WTC11 (cell line): ENCODE data around the gene TANGO6. TPM values are rescaled to one million over a fixed set of nuclear protein-coding genes. Genes with fewer than 3 reads are reported as not detected.

Experiments used
- ATAC-seq: fragments of 200-7000 bp; cut with Tn5 transposase; 2 replicates; pipeline ENCODE4 v1.10.0; 2021; ENCODE audit warnings: mild to moderate bottlenecking, moderate library complexity
- CTCF ChIA-PET: fragments of 300-600 bp; sonication (Branson Sonifier 250); formaldehyde crosslinking; loops from one replicate; lab custom pipeline; 2021; ENCODE audit warnings: antibody characterized with exemption; lab: Charles Lee
- POLR2A ChIA-PET: fragments of 350-600 bp; sonication (Branson Sonifier 250); formaldehyde crosslinking; loops from one replicate; lab custom pipeline; 2021; ENCODE audit warnings: antibody characterized with exemption; lab: Charles Lee
- DNase-seq: peaks from one replicate; pipeline ENCODE4 v3.0.0; 2021; ENCODE audit warnings: low spot score
- H3K27ac Mint-ChIP-seq: 2 replicates; pipeline ENCODE4 v1.8.0; 2021; ENCODE audit warnings: mixed read lengths
- H3K27me3 Mint-ChIP-seq: 2 replicates; pipeline ENCODE4 v1.8.0; 2021; ENCODE audit warnings: low read depth, mild to moderate bottlenecking, moderate library complexity, mixed read lengths
- H3K36me3 Mint-ChIP-seq: 2 replicates; pipeline ENCODE4 v1.8.0; 2021; ENCODE audit warnings: mixed read lengths
- H3K4me1 Mint-ChIP-seq: 2 replicates; pipeline ENCODE4 v1.8.0; 2022; ENCODE audit warnings: mixed read lengths
- H3K4me3 Mint-ChIP-seq: 2 replicates; pipeline ENCODE4 v1.8.0; 2021; ENCODE audit warnings: mild to moderate bottlenecking, moderate library complexity, mixed read lengths
- H3K9me3 Mint-ChIP-seq: 2 replicates; pipeline ENCODE4 v1.8.0; 2021; ENCODE audit warnings: mixed read lengths
- CDX4 ChIP-seq: fragments of 250-450 bp; sonication (Bioruptor Pico); IDR thresholded peaks from 2 replicates; pipeline ENCODE4 v1.9.0; 2021; ENCODE audit warnings: moderate library complexity, mild to moderate bottlenecking, inconsistent platforms, borderline replicate concordance
- EMX1 ChIP-seq: fragments of 250-450 bp; sonication (Bioruptor Pico); IDR thresholded peaks from 2 replicates; pipeline ENCODE4 v1.8.0; 2021; ENCODE audit warnings: mild to moderate bottlenecking
- ESRRA ChIP-seq: sonication (generic); formaldehyde crosslinking; IDR thresholded peaks from 2 replicates; pipeline ENCODE4 v1.8.1; 2022; ENCODE audit warnings: mild to moderate bottlenecking, missing genetic modification reagents, borderline replicate concordance
- FOXK1 ChIP-seq: sonication (generic); formaldehyde crosslinking; IDR thresholded peaks from 2 replicates; pipeline ENCODE4 v1.8.0; 2022; ENCODE audit warnings: mild to moderate bottlenecking, moderate library complexity, missing genetic modification reagents
- FOXP4 ChIP-seq: sonication (generic); formaldehyde crosslinking; IDR thresholded peaks from 2 replicates; pipeline ENCODE4 v1.8.0; 2022; ENCODE audit warnings: mild to moderate bottlenecking, missing genetic modification reagents
- JUN ChIP-seq: sonication (generic); formaldehyde crosslinking; IDR thresholded peaks from 2 replicates; pipeline ENCODE4 v1.8.0; 2023; ENCODE audit warnings: mild to moderate bottlenecking, missing genetic modification reagents
- KAT7 ChIP-seq: sonication (generic); formaldehyde crosslinking; IDR thresholded peaks from 2 replicates; pipeline ENCODE4 v1.8.1; 2023; ENCODE audit warnings: missing genetic modification reagents, mild to moderate bottlenecking, borderline replicate concordance
- MYBL2 ChIP-seq: sonication (generic); formaldehyde crosslinking; IDR thresholded peaks from 2 replicates; pipeline ENCODE4 v1.8.1; 2023; ENCODE audit warnings: mild to moderate bottlenecking, moderate library complexity, missing genetic modification reagents
- NR2C2 ChIP-seq: sonication (generic); formaldehyde crosslinking; IDR thresholded peaks from 2 replicates; pipeline ENCODE4 v1.8.0; 2022; ENCODE audit warnings: mild to moderate bottlenecking, missing genetic modification reagents
- PRRX2 ChIP-seq: fragments of 250-450 bp; sonication (Bioruptor Pico); IDR thresholded peaks from 2 replicates; pipeline ENCODE4 v1.8.0; 2021; ENCODE audit warnings: mild to moderate bottlenecking
- SMAD3 ChIP-seq: sonication (generic); formaldehyde crosslinking; IDR thresholded peaks from 2 replicates; pipeline ENCODE4 v1.8.0; 2022; ENCODE audit warnings: missing genetic modification reagents, mild to moderate bottlenecking, borderline replicate concordance
- SP1 ChIP-seq: sonication (generic); formaldehyde crosslinking; conservative IDR thresholded peaks from 2 replicates; pipeline ENCODE4 v1.8.1; 2022; ENCODE audit warnings: missing genetic modification reagents
- TEAD4 ChIP-seq: sonication (generic); formaldehyde crosslinking; IDR thresholded peaks from 2 replicates; pipeline ENCODE4 v1.8.0; 2022; ENCODE audit warnings: mild to moderate bottlenecking, missing genetic modification reagents
- total RNA-seq: library from RNA; stranded (reverse); gene quantifications from 3 replicates; pipeline ENCODE4 v1.2.3, GENCODE V29; 2021
- TF ChIP-seq, protein P1 (sequence below): fragments of 200-600 bp; IDR thresholded peaks from 2 replicates; pipeline ENCODE4 v1.8.0; 2022; ENCODE audit warnings: antibody characterized with exemption
- TF ChIP-seq, protein P2 (sequence below): fragments of 250-450 bp; sonication (Bioruptor Pico); IDR thresholded peaks from 2 replicates; pipeline ENCODE4 v1.9.0; 2021; ENCODE audit warnings: mild to moderate bottlenecking
- TF ChIP-seq, protein P3 (sequence below): sonication (generic); formaldehyde crosslinking; conservative IDR thresholded peaks from 2 replicates; pipeline ENCODE4 v1.8.1; 2022; ENCODE audit warnings: mild to moderate bottlenecking, missing genetic modification reagents
- TF ChIP-seq, protein P4 (sequence below): sonication (generic); formaldehyde crosslinking; conservative IDR thresholded peaks from 2 replicates; pipeline ENCODE4 v1.8.1; 2023; ENCODE audit warnings: mild to moderate bottlenecking, low read depth, missing genetic modification reagents, moderate library complexity
- TF ChIP-seq, protein P5 (sequence below): sonication (generic); formaldehyde crosslinking; IDR thresholded peaks from 2 replicates; pipeline ENCODE4 v1.8.1; 2022; ENCODE audit warnings: mild to moderate bottlenecking, moderate library complexity, missing genetic modification reagents

Gene TANGO6
- total RNA-seq, 1 experiment from 2014 or later: 15.6 TPM

DNA sequence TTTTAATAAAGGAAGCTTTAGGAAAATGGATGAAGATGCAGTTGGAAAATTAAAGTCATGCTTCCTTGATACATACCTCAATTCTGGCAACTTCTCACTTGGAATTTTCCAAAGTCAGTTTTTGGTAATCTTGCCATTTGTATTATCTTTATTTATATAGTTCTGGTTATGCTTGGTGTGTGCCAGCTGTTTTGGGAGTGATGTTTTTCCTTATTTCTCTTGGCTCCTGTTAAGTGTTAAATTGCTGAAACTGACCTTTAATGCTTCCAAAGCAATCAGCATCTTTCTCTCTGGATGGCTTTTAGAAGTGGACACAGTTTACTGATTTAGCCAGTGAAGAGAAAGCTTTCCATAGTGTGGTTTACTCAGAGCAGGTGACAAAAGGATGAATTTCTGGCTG is 192.0 kb downstream of the TANGO6 start (continued):
- TF ChIP-seq, protein P1, sequence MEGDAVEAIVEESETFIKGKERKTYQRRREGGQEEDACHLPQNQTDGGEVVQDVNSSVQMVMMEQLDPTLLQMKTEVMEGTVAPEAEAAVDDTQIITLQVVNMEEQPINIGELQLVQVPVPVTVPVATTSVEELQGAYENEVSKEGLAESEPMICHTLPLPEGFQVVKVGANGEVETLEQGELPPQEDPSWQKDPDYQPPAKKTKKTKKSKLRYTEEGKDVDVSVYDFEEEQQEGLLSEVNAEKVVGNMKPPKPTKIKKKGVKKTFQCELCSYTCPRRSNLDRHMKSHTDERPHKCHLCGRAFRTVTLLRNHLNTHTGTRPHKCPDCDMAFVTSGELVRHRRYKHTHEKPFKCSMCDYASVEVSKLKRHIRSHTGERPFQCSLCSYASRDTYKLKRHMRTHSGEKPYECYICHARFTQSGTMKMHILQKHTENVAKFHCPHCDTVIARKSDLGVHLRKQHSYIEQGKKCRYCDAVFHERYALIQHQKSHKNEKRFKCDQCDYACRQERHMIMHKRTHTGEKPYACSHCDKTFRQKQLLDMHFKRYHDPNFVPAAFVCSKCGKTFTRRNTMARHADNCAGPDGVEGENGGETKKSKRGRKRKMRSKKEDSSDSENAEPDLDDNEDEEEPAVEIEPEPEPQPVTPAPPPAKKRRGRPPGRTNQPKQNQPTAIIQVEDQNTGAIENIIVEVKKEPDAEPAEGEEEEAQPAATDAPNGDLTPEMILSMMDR: no peak
- TF ChIP-seq ESRRA (CRISPR knock-in tag): no peak
- no peak for TF ChIP-seq CDX4 (CRISPR knock-in tag)
- TF ChIP-seq NR2C2 (CRISPR knock-in tag): no peak

DNA sequence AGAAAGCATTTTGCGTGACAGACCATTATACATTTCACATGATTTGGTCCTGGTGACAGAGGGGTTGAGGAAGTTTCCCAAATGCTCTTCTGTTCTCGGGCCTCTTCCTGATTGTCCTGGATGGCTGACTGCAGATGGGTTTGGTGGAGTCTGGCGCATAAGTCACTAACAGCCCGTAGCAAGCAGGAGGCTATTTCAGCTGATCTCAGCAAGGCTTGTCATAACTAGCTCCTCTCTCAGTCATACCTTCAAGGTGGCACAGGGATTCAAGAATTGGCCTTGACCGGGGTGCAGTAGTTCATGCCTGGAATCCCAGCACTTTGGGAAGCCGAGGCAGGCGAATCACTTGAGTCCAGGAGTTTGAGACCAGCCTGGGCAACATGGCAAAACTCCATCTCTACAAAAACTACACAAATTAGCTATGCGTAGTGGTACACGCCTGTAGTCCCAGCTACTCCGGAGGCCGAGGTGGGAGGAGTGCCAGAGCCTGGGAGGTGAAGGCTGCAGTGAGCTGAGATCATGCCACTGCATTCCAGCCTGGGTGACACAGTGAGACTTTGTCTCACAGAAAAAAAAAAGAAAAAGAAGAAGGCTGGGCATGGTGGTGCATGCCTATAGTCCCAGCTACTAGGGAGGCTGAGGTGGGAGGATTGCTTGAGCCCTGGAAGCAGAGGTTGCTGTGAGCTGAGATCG is 193.2 kb downstream of the TANGO6 start:
- Mint-ChIP-seq H3K27ac (no peak overlapping the region), H3K4me3 (no peak overlapping the region), H3K9me3 (peaks cover 2% of the 10 kb centered on the region), H3K36me3 (peaks cover 7% of the 10 kb centered on the region), H3K27me3 (no peaks in the 10 kb centered on the region), H3K4me1 (no peaks in the 10 kb centered on the region)
- TF ChIP-seq TEAD4 (CRISPR knock-in tag) (no peak), SMAD3 (CRISPR knock-in tag) (no peak), FOXK1 (CRISPR knock-in tag) (no peak), SP1 (CRISPR knock-in tag) (no peak), ESRRA (CRISPR knock-in tag) (no peak), FOXP4 (no peak), PRRX2 (CRISPR knock-in tag) (no peak)
- TF ChIP-seq, protein P2, sequence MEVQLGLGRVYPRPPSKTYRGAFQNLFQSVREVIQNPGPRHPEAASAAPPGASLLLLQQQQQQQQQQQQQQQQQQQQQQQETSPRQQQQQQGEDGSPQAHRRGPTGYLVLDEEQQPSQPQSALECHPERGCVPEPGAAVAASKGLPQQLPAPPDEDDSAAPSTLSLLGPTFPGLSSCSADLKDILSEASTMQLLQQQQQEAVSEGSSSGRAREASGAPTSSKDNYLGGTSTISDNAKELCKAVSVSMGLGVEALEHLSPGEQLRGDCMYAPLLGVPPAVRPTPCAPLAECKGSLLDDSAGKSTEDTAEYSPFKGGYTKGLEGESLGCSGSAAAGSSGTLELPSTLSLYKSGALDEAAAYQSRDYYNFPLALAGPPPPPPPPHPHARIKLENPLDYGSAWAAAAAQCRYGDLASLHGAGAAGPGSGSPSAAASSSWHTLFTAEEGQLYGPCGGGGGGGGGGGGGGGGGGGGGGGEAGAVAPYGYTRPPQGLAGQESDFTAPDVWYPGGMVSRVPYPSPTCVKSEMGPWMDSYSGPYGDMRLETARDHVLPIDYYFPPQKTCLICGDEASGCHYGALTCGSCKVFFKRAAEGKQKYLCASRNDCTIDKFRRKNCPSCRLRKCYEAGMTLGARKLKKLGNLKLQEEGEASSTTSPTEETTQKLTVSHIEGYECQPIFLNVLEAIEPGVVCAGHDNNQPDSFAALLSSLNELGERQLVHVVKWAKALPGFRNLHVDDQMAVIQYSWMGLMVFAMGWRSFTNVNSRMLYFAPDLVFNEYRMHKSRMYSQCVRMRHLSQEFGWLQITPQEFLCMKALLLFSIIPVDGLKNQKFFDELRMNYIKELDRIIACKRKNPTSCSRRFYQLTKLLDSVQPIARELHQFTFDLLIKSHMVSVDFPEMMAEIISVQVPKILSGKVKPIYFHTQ (CRISPR knock-in tag): no peak
- ATAC-seq: no peak
- ChIA-PET POLR2A (interaction anchor here (0.7 kb wide), 1 partner anchor 21 kb away, joined by 6 read pairs; no protein-coding TSS in a partner anchor), CTCF (interaction anchor here (0.9 kb wide), 1 partner anchor 23 kb away, joined by 5 read pairs; no protein-coding TSS in a partner anchor)
- DNase-seq: no peak

DNA sequence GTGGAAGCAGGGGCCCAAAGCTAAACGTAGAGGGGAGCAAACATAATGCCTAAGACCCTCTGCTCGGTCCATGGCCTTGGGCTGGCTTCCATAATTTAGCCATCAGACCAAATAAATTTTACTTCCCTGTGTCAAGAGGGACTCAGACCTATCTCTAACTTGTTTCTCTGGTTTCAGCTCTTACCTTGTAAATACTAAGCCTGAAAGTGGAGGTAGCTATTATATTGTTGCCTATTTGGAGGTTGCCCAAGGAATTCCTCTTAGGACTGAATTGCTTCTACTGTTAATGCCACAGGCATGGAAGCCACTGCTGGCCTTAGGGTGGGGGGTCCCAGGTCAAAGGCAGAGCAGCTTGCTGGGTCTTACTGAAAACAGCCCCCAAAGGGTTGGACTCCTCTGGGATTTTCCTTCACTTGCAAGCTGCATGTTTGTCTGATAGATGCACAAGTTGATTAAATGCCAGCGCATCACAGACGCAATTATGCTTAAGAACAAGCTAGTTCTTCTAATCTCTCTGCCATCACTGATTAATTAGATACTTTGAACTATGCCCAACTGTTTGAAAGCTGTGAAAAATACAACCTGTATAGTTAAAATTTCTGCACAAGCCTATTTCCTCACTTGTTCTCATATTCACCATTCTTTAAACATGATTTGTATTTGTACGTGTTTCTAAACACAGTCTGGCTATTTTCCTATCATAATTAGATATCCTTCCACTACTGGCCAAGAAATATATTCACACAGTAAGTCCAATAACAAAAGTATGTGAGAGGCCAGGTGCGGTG is 194.2 kb downstream of the TANGO6 start:
- ChIA-PET POLR2A (no interaction called here), CTCF (interaction anchor here (0.9 kb wide), 1 partner anchor 24 kb away, joined by 5 read pairs; no protein-coding TSS in a partner anchor)
- Mint-ChIP-seq H3K27ac (no peak overlapping the region), H3K36me3 (peaks cover 17% of the 10 kb centered on the region), H3K27me3 (no peaks in the 10 kb centered on the region), H3K4me1 (no peaks in the 10 kb centered on the region), H3K4me3 (no peak overlapping the region), H3K9me3 (peaks cover 9% of the 10 kb centered on the region)
- no peak for DNase-seq
- no peak for ATAC-seq
- TF ChIP-seq, protein P3, sequence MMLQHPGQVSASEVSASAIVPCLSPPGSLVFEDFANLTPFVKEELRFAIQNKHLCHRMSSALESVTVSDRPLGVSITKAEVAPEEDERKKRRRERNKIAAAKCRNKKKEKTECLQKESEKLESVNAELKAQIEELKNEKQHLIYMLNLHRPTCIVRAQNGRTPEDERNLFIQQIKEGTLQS (CRISPR knock-in tag): no peak
- TF ChIP-seq JUN (CRISPR knock-in tag) (no peak), KAT7 (CRISPR knock-in tag) (no peak), EMX1 (CRISPR knock-in tag) (no peak), MYBL2 (no peak)
- TF ChIP-seq, protein P4, sequence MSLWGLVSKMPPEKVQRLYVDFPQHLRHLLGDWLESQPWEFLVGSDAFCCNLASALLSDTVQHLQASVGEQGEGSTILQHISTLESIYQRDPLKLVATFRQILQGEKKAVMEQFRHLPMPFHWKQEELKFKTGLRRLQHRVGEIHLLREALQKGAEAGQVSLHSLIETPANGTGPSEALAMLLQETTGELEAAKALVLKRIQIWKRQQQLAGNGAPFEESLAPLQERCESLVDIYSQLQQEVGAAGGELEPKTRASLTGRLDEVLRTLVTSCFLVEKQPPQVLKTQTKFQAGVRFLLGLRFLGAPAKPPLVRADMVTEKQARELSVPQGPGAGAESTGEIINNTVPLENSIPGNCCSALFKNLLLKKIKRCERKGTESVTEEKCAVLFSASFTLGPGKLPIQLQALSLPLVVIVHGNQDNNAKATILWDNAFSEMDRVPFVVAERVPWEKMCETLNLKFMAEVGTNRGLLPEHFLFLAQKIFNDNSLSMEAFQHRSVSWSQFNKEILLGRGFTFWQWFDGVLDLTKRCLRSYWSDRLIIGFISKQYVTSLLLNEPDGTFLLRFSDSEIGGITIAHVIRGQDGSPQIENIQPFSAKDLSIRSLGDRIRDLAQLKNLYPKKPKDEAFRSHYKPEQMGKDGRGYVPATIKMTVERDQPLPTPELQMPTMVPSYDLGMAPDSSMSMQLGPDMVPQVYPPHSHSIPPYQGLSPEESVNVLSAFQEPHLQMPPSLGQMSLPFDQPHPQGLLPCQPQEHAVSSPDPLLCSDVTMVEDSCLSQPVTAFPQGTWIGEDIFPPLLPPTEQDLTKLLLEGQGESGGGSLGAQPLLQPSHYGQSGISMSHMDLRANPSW (CRISPR knock-in tag): no peak
- TF ChIP-seq, protein P5, sequence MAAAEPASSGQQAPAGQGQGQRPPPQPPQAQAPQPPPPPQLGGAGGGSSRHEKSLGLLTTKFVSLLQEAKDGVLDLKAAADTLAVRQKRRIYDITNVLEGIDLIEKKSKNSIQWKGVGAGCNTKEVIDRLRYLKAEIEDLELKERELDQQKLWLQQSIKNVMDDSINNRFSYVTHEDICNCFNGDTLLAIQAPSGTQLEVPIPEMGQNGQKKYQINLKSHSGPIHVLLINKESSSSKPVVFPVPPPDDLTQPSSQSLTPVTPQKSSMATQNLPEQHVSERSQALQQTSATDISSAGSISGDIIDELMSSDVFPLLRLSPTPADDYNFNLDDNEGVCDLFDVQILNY (CRISPR knock-in tag): no peak
